ENCODE measurements around the gene MRI1.

Gene MRI1

DNA sequence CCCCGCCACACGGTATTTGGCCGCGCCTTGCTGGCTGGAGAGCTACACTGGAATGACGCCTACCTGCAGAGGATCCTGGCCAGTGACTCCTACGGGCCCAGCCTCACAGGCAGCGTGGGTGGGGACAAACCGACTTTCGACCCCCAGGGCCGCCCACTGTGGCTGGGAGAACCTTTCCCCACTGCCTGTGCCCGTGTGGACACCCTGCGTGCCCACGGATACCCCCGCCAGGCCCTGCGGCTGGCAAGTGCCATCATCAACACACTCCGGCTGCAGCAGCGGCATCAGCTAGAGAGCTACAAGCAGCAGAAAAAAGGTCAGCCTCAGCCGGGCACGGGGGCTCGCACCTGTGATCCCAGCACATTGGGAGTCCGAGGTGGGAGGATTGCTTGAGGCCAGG lies 50.2 kb downstream of the MRI1 start:
- Histone ChIP-seq H3K4me3 (no peak overlapping the region), H3K27ac (no peak overlapping the region)

GRCh38 chr19:13817018-13817614 lies 52.8 kb downstream of the MRI1 start:
- Histone ChIP-seq H3K27ac (peak overlapping the region in 2 of 21 experiments; percentile 4 to 12), H3K4me3 (peak overlapping the region in 3 of 7 experiments; percentile 4 to 18 (median 11))

GRCh38 chr19:13817615-13818371 lies 53.5 kb downstream of the MRI1 start:
- peak overlapping the region in 3 of 7 experiments; percentile 4 to 18 (median 11) for H3K4me3 ChIP-seq
- peak overlapping the region in 3 of 21 experiments; percentile 4 to 58 (median 12) for H3K27ac ChIP-seq

GRCh38 chr19:13819238-13819637 lies 54.9 kb downstream of the MRI1 start:
- H3K4me3 ChIP-seq, result no peak overlapping the region
- no peak overlapping the region for H3K27ac ChIP-seq

DNA sequence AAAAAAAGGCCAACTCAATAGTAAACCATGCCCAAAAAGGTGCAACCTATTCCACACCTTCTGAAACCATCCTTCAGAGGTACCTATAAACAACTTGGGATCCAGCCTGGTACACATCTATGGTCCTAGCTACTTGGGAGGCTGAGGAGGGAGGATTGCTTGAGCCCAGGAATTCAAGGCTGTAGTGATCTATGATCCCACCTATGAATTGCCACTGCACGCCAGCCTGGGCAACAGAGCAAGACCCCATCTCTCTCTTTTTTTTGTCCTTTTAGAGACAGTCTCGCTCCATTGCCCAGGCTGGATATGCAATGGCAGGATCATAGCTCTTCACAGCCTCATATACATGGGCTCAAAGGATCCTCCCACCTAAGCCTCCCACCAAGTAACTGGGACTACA lies 57.0 kb downstream of the MRI1 start:
- Histone ChIP-seq H3K4me3 (no peak overlapping the region), H3K27ac (no peak overlapping the region)

- Histone ChIP-seq H3K27ac (peak overlapping the region in 1 of 21 experiments; percentile 30), H3K4me3 (no peak overlapping the region)
These were observed 58.9 kb downstream of the MRI1 start for GRCh38 chr19:13823256-13823655.

Measured in skin epidermis (tissue), 12 donors.